GM12878 (cell line): ENCODE measurements around the gene NSMCE3. TPM values are rescaled to one million over a fixed set of nuclear protein-coding genes. Genes with fewer than 3 reads are reported as not detected.

Source experiments
- ATAC-seq: fragments of 200-7000 bp; cut with Tn5 transposase; 3 replicates; pipeline ENCODE4 v1.9.1; 2020; ENCODE audit warnings: mild to moderate bottlenecking, moderate library complexity
- BruUV-seq: library from RNA; stranded (reverse); fragments of 400-500 nt; replicated peaks from 2 replicates; lab custom pipeline; 2021; lab: Mats Ljungman, UMichigan
- CTCF ChIA-PET: fragments of 300-600 bp; sonication (Branson Sonifier 250); formaldehyde crosslinking; extraction: SDS; loops from one replicate; lab custom pipeline; 2021; ENCODE audit warnings: inconsistent platforms; lab: Yijun Ruan, JAX
- POLR2A ChIA-PET: fragments of 350-600 bp; formaldehyde crosslinking; extraction: SDS; loops from one replicate; lab custom pipeline; 2021; ENCODE audit warnings: inconsistent platforms; lab: Charles Lee
- RAD21 ChIA-PET: fragments of 300-600 bp; sonication (Branson Sonifier 250); formaldehyde crosslinking; loops from one replicate; lab custom pipeline; 2023; ENCODE audit warnings: antibody characterized with exemption; ENCODE audit not compliant: unreplicated experiment; lab: Charles Lee
- SMC1A ChIA-PET: fragments of 300-600 bp; sonication (Branson Sonifier 250); formaldehyde crosslinking; loops from one replicate; lab custom pipeline; 2023; ENCODE audit not compliant: unreplicated experiment, uncharacterized antibody; lab: Charles Lee
- DNase-seq: peaks from one replicate; pipeline ENCODE4 v3.0.0-alpha.2; 2011; ENCODE audit warnings: low read depth, low spot score
- FAIRE-seq: peaks from 3 replicates; lab custom pipeline; 2011; peaks lifted over from hg19 to GRCh38; lab: Jason Lieb, UNC
- H2AFZ ChIP-seq: 2 replicates; pipeline ENCODE4 v1.6.0; 2011; ENCODE audit warnings: low read depth, low read length, control low read depth; ENCODE audit not compliant: control insufficient read depth
- H3K27ac ChIP-seq: 2 replicates; pipeline ENCODE4 v1.5.1; 2011; ENCODE audit warnings: control low read depth; ENCODE audit not compliant: control insufficient read depth, insufficient read depth
- H3K27me3 ChIP-seq, 2 experiments: replicated peaks in 1 of 2; 2 replicates each; pipeline versions ENCODE4 v1.6.0 to v1.6.1; 2011; ENCODE audit warnings: low read length in 1 of 2; ENCODE audit not compliant: control insufficient read depth in 2 of 2, insufficient read depth in 2 of 2
- H3K36me3 ChIP-seq, 2 experiments: 2 replicates each; pipeline ENCODE4 v1.5.1; 2011; ENCODE audit warnings: low read length in 1 of 2; ENCODE audit not compliant: control insufficient read depth in 2 of 2, insufficient read depth in 2 of 2
- H3K4me1 ChIP-seq: 2 replicates; pipeline ENCODE4 v1.6.1; 2011; ENCODE audit warnings: mild to moderate bottlenecking, low read length, moderate library complexity, mixed read lengths; ENCODE audit not compliant: control insufficient read depth, insufficient read depth
- H3K4me2 ChIP-seq: 2 replicates; pipeline ENCODE4 v1.6.0; 2011; ENCODE audit warnings: control low read depth; ENCODE audit not compliant: control insufficient read depth, insufficient read depth
- H3K4me3 ChIP-seq: fragments of 200-600 bp; sonication (generic); 2 replicates; pipeline ENCODE4 v1.5.1; 2016
- H3K79me2 ChIP-seq: 2 replicates; pipeline ENCODE4 v1.6.0; 2011; ENCODE audit warnings: low read length; ENCODE audit not compliant: control insufficient read depth, insufficient read depth
- H3K9ac ChIP-seq: 2 replicates; pipeline ENCODE4 v1.8.0; 2011; ENCODE audit warnings: low read length, control low read depth, mixed read lengths; ENCODE audit not compliant: control insufficient read depth, insufficient read depth
- H3K9me3 ChIP-seq: replicated peaks from 3 replicates; pipeline ENCODE4 v1.5.1; 2011; ENCODE audit warnings: mild to moderate bottlenecking, low read length; ENCODE audit not compliant: control insufficient read depth, insufficient read depth
- H4K20me1 ChIP-seq: 2 replicates; pipeline ENCODE4 v1.6.0; 2011; ENCODE audit not compliant: control insufficient read depth, insufficient read depth
- EGR1 ChIP-seq, 2 experiments: IDR thresholded peaks; 1 replicate in 1 of 2; 2 replicates in 1 of 2; pipeline ENCODE4 v1.6.1; 2011 to 2012; ENCODE audit warnings: low read depth in 2 of 2, low read length in 2 of 2, borderline replicate concordance in 1 of 2, mild to moderate bottlenecking in 1 of 2, moderate library complexity in 1 of 2
- HDAC6 ChIP-seq: fragments of 200-600 bp; sonication (generic); IDR thresholded peaks from one replicate; pipeline ENCODE4 v1.8.0; 2017; ENCODE audit warnings: antibody characterized with exemption; ENCODE audit not compliant: unreplicated experiment
- IRF3 ChIP-seq: fragments of 450-650 bp; IDR thresholded peaks from 2 replicates; pipeline ENCODE4 v1.6.1; 2014; ENCODE audit warnings: mild to moderate bottlenecking
- MYB ChIP-seq: fragments of 150-350 bp; IDR thresholded peaks from 2 replicates; pipeline ENCODE4 v1.6.1; 2014; ENCODE audit warnings: mild to moderate bottlenecking, low read depth, low read length, borderline replicate concordance
- NRF1 ChIP-seq: conservative IDR thresholded peaks from 2 replicates; pipeline ENCODE4 v1.6.1; 2011; ENCODE audit warnings: mild to moderate bottlenecking, low read depth, low read length, improper control_type of control experiment
- PBX3 ChIP-seq: IDR thresholded peaks from 2 replicates; pipeline ENCODE4 v1.6.1; 2011; ENCODE audit warnings: mild to moderate bottlenecking, low read depth, low read length, moderate library complexity; ENCODE audit not compliant: insufficient replicate concordance
- PML ChIP-seq: IDR thresholded peaks from 2 replicates; pipeline ENCODE4 v1.6.1; 2012; ENCODE audit warnings: low read length, inconsistent platforms
- POLR2A ChIP-seq: IDR thresholded peaks from 2 replicates; pipeline ENCODE4 v1.6.1; 2011; ENCODE audit warnings: low read depth, mild to moderate bottlenecking, low read length
- SMAD1 ChIP-seq: fragments of 450-650 bp; IDR thresholded peaks from 2 replicates; pipeline ENCODE4 v1.6.1; 2018; ENCODE audit warnings: mild to moderate bottlenecking, low read depth; ENCODE audit not compliant: partially characterized antibody
- TAF1 ChIP-seq: IDR thresholded peaks from 2 replicates; pipeline ENCODE4 v1.6.1; 2011; ENCODE audit warnings: mild to moderate bottlenecking, low read depth, low read length, borderline replicate concordance
- TCF12 ChIP-seq: IDR thresholded peaks from 2 replicates; pipeline ENCODE4 v1.6.1; 2011; ENCODE audit warnings: low read depth, mild to moderate bottlenecking, low read length
- YY1 ChIP-seq: IDR thresholded peaks from 2 replicates; pipeline ENCODE4 v1.6.1; 2011; ENCODE audit warnings: low read depth, mild to moderate bottlenecking, low read length
- ZBTB11 ChIP-seq: fragments of 450-650 bp; formaldehyde crosslinking; IDR thresholded peaks from 2 replicates; pipeline ENCODE4 v1.5.0; 2022; ENCODE audit warnings: mild to moderate bottlenecking, missing genetic modification characterization
- WGBS: methylation state at CpG from one replicate; pipeline ENCODE4 v1.1.6; 2016; ENCODE audit warnings: low lambda C conversion rate; ENCODE audit not compliant: insufficient replicate concordance, insufficient coverage; ENCODE audit errors: missing lambda C conversion rate; 5-methylcytosine and 5-hydroxymethylcytosine counted together
- in situ Hi-C: fragments of 300-500 bp; cut with MboI; formaldehyde crosslinking; loops from 9 replicates; pipeline ENCODE4 v1.14.3; 2018; ENCODE audit warnings: mixed read lengths
- intact Hi-C: fragments of 100-400 bp; cut with micrococcal nuclease; formaldehyde crosslinking; loops from one replicate; pipeline ENCODE4 v1.14.2; 2022; ENCODE audit not compliant: unreplicated experiment
- polyA plus RNA-seq, 11 experiments: library from polyadenylated mRNA; depleted of rRNA in 4 of 11; unstranded in 6 of 11; stranded (reverse) in 5 of 11; fragments of >200 nt; fragmentation: Nextera tagmentation in 4 of 11; fragmentation: Illumina TruSeq in 1 of 11; extraction: Ambion mirVana in 4 of 11; extraction: Trizol in 1 of 11; gene quantifications; 1 replicate in 1 of 11; 2 replicates in 10 of 11; pipeline versions ENCODE4 v1.2.1 to v1.2.3, GENCODE V29; 2011 to 2016; ENCODE audit warnings: inconsistent platforms in 2 of 11, missing spikeins in 2 of 11, low read depth in 1 of 11
- total RNA-seq, 4 experiments: library from RNA; depleted of rRNA in 3 of 4; stranded (reverse); fragments of >200 nt in 3 of 4; fragmentation: Illumina TruSeq in 1 of 4; extraction: Trizol in 1 of 4; gene quantifications; 2 replicates each; pipeline versions ENCODE4 v1.2.1 to v1.2.3, GENCODE V29; 2013 to 2021

NSMCE3 gene
- total and polyA plus RNA-seq, 10 of the 15 experiments (the other 5 are each of a cell fraction or from before 2014, with no cell fraction given) = 3.7 to 30.0 (median 19.2) TPM

GRCh38 chr15:29241207-29241606, 28.4 kb downstream of the NSMCE3 start:
- Histone ChIP-seq H3K79me2 (no peaks in the 10 kb centered on the region), H3K9ac (no peak overlapping the region), H3K9me3 (no peaks in the 10 kb centered on the region), H2AFZ (no peak overlapping the region), H3K27ac (no peak overlapping the region), H3K27me3 (no peaks in the 10 kb centered on the region), H3K4me2 (no peak overlapping the region), H4K20me1 (no peaks in the 10 kb centered on the region), H3K36me3 (no peaks in the 10 kb centered on the region), H3K4me3 (no peak overlapping the region), H3K4me1 (no peaks in the 10 kb centered on the region)
- ChIA-PET SMC1A (no interaction called here), RAD21 (no interaction called here), CTCF (no interaction called here), POLR2A (no interaction called here)
- no peak for FAIRE-seq
- TF ChIP-seq PBX3 (no peak), POLR2A (no peak), PML (no peak), HDAC6 (no peak), EGR1 (IDR thresholded peaks at IDR 0.05; ENCODE audit: borderline replicate concordance in 1 of 2, low read depth in 2 of 2, low read length in 2 of 2) (no peak), ZBTB11 (CRISPR knock-in tag) (no peak), TCF12 (no peak), TAF1 (no peak), SMAD1 (no peak), MYB (no peak), YY1 (no peak), NRF1 (no peak), IRF3 (no peak)
- no peak for DNase-seq
- intact Hi-C loops = no loop called here
- 0% methylated on average over 1 of the region's 1 CpG for WGBS
- no TSS peak for BruUV-seq
- in situ Hi-C loops = no loop called here
- no peak for ATAC-seq
